GM20431 (cell line): ENCODE results near the gene PRKCB.

ENCODE experiments used
- in situ Hi-C: fragments of 300-500 bp; cut with MseI, MboI; formaldehyde crosslinking; loops from one replicate; pipeline ENCODE4 v1.15.0; 2020; ENCODE audit warnings: low sequenced_read_pairs; ENCODE audit not compliant: unreplicated experiment

Gene PRKCB

DNA sequence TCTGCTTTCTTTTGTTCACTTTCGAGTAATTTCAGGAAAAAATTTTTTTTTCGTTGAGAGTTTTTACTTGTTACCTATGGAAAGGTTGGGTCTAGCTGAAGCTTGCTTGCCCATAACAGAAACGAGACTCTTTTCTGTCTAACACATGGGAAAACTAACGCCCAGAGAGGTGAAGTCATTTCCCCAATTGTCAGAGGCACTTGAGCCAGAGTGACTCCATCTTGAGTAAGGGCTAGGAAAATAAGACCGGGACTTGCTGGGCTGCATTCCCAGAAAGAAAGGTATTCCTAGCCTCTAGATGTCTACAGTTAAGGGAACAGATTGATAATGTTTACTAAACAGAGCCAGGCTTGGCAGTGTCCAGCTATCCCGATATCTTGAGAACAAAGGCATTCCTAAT is 26.8 kb downstream of the PRKCB start:
- in situ Hi-C loops, result no loop called here

- in situ Hi-C loops, result no loop called here
Measured at GRCh38 chr16:23863511-23864422, 28.0 kb downstream of the PRKCB start.

DNA sequence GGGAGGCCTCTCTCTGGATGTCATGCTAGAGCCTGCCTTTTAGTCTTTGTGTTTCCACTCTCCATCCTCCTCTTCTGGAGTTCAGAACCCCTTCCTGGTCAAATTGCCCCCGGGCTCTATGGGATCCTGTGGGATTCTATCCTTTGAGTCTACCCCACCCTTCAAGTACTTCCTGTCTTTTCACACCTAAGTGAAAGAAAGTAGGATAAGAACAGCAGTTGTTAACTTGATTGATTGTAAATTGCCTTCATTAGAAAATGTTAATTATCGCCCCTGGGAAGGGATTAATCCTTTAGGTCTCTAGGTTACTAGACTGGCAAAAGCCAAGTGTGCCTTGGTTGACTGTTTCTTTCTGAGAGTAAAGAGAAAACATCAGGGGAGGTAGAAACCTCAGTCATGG is 30.1 kb downstream of the PRKCB start:
- in situ Hi-C loops, result no loop called here

DNA sequence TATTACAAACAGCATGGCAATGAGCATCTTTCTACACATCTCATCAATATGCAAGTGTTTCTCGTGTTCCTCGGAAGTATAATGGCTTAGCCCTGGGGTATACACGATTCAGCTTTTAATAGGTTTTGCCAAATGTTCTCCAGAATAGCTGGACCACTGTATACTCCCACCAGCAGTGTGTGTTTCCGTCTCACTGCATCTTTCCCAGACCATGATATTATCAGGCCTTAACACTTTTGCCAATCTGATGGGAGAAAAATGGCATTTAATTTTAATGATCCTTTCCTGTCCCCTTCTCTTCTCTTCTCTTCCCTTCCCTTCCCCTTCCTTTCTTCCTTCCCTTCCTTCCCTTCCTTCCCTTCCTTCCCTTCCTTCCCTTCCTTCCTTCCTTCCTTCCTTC is 30.8 kb downstream of the PRKCB start:
- in situ Hi-C loops, result no loop called here

DNA sequence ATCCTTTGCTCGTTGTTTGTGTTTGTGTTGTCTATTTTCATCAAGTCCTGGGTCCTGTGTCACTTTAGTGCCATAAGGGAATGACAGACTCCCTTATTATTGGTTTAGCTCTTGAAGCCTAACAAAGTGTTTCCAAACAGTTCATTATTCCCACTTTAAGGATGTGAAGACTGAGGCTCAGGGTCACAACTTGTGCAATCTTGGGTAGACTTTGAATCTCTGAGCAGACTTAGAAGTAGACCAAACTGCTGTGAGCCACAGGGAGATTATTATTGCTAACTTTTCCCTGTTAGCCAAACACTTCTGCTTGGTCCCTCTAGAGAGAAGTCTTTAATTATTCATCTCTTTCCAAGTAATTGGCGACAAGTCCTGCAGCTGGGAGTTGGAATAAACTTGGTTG is 31.8 kb downstream of the PRKCB start:
- in situ Hi-C loops, result no loop called here

GRCh38 chr16:23868136-23868535 is 32.4 kb downstream of the PRKCB start:
- in situ Hi-C loops, result no loop called here

- in situ Hi-C loops, result no loop called here
Measured at GRCh38 chr16:23869052-23869451, 33.3 kb downstream of the PRKCB start.

DNA sequence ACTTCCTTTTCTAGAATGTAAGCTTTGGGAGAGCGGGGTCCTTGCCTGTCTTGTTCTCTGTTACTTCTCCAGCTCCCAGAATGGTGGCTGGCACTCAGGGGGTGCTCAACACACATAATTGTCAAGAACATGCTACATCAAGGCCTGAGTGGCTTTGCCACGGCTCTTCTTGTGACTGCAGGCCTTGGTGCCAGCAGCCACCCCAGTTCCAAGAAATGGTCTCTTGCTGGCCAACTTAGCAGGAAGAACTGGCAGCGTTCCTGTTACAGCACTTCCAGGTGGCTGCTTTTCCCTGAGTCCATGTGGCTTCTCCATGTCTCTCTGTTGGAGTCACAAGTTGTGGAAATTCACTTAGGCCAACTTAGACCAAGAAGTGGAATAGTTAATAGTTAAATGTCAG is 36.1 kb downstream of the PRKCB start:
- in situ Hi-C loops, result no loop called here

DNA sequence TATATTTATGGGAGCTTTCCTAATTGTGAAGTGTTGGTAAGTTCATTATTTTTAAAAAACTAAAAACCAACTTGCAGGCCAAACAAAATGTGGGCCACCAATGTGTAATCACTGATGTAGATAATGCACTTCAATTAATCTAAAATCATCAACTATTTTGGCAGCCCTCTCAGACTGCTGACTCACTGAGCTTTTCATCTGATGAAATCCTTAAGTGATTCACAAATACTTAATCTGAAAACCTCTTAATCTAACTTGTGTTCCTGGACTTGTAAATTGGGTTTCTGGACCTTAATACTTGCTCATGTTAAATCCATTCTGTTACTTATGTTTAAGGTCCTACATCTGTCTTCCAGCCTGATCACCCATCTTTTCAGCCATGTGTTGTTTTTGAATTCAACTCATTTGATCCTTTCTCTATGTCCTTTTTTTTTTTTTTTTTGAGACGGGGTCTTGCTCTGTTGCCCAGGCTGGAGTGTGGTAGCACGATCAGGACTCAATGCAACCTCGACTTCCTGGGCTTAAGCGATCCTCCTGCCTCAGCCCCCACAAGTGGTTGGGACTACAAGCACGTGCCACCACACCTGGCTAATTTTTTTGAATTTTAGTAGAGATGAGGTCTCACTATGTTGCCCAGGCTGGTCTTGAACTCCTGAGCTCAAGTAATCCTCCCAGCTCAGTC is 39.0 kb downstream of the PRKCB start:
- in situ Hi-C loops, result no loop called here

DNA sequence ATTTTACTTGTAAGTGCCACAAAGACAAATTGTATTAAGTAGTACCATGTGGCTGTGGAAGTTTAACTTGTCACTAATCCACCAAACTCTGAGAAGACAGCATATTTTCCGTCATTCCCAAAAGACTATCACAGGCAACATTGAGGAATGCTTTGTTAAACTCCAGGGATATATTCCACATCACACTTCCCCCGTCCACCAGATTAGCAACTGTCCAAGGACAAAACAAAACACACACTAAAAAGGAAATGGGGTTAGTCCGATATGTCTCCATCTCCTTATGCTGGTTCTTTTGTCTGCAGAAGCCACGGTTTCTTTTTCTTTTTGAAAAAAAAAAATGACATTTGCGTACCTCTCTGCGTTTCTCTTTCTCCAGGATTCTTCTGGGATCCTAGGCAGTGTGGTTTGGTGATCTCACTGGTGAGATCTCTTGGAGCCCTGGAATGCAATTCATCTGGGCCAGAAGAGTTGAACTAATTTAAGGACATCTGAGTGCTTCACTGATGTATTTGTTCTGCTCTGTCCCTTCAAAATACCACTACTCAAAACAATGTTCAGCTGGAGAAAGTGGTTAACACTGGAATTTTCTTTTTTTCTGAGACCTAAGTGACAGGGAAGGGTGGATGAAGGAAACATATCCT is 40.6 kb downstream of the PRKCB start:
- in situ Hi-C loops, result no loop called here

GRCh38 chr16:23877107-23878070 is 41.6 kb downstream of the PRKCB start:
- in situ Hi-C loops, result no loop called here

DNA sequence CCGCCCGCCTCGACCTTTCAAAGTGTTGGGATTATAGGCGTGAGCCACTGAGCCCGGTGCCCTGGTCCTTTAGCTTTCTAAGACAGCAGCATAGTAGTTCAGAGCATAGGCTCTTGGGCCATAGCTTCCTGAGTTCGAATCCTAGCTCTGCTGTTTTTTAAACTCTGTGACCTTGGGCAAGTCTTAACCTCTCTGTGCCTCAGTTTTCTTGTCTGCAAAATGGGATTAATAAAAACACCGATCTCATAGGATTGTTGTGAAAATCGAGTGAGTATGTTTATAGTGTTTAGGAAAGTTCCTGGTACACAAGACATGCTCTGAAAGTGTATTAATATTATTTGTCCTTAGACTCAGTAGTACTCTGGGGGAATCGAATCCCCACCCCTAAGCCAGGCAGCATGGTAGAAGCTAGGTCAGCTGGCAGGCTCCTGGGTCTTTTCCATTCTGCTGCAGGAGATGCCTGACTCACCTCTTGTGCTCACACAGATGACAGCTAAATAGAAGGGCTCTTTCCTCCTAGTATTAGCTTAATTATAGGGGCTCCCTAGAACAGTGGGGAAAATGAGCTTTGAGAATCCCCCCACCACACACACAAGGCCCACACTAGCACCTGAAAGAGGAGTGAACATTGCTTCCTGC is 44.1 kb downstream of the PRKCB start:
- in situ Hi-C loops, result no loop called here

DNA sequence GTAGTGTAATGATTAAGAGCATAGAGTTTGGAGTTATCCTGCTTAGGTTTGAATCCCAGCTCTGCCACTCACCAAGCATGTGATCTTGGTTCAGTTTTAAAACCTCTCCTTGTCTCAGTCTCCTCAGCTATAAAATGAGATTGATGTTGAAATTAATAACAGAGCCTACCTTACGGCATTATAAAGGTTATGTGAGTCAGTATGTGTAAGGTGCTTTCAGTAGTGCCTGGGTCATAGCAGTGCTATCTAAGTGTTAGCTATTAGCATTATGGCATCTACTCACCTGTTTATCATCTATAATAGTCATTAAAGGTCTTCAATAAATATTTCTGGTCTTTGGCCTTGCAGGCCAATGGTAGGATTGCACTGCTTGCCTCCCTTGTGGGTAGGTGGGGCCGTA is 53.4 kb downstream of the PRKCB start:
- in situ Hi-C loops, result no loop called here

- in situ Hi-C loops, result no loop called here
Measured at GRCh38 chr16:23893986-23894385, 58.2 kb downstream of the PRKCB start.

GRCh38 chr16:23895052-23895451 is 59.3 kb downstream of the PRKCB start:
- in situ Hi-C loops, result no loop called here

DNA sequence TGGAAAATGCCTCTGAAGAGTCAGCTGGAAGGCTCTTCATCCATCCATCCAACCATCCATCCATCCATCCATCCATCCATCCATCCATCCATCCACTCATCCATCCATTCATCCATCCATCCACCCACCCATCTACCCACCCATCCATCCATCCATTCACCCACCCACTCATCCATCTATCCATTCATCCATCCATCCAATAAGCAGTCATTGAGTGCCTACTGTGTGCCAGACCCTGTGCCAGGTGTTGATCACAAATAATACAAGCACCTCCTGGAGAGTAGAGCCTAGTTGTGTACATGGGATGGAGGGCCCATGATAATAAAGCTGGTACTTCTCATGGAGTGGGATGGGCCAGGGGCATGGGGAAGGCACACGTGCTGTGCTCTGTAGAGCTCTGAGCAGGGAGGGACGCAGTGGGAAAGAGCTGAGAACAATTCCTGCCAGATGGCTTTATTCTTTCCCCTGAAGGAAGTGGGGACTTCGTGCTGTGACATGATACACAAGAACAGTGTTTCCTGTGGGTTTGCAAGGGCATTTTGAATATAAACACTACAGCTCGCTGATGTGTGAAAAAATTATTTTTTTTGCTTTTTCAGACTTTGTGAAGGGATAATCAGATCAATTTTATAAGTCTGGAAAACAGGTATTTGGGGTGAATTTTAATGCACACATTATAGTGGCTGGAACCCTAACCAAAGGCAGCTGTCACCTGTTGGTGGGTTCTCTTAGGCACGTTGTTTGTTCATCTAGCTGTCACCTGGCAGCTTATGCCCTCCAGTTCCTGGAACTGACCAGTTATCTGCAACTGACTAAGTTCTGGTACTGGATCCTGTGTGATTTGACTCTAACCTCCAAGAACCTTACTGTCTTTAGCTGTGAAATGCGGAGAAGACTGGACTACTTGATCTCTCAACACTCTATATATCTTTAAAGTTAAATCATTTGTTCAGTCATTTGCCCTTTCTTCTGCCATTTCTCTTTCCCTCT is 61.3 kb downstream of the PRKCB start:
- in situ Hi-C loops, result no loop called here

DNA sequence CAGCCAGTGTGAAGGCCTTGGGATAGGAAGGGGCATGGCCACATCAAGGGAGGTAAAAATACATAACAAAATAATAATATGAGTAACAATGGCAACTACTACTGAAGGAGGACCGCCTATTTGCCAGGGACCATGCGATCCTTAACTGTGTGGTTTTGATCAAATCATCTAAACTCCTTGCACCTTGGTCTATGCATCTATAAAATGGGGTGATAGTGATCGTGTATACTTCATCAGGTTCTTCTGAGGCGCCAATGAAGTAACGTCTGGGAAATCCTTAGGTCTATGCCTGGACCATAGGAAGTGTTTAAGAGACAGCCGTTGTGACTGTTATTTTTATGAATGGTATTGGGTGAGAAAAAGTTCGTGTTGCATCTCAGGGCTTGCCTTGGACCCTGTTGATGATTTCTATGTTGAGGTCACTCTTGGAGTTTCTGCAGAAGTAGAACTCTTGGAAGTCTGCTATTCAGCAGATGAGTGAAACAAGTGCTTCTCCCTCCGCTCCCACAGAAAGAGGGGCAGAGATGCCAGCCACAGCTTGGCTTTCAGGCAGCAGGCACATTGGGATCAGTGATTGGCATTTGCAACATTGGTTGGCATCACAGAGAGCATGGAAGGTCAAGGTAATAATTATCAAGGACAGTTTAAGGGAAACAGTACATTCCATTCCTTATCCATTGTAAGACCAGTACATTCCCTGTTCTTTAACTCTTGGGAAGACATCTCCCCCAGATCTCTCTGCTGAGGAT is 63.1 kb downstream of the PRKCB start:
- in situ Hi-C loops, result no loop called here

GRCh38 chr16:23899869-23900268 is 64.1 kb downstream of the PRKCB start:
- in situ Hi-C loops, result no loop called here
